Measurements from ENCODE around the gene NGLY1.

The NGLY1 gene, protein sequence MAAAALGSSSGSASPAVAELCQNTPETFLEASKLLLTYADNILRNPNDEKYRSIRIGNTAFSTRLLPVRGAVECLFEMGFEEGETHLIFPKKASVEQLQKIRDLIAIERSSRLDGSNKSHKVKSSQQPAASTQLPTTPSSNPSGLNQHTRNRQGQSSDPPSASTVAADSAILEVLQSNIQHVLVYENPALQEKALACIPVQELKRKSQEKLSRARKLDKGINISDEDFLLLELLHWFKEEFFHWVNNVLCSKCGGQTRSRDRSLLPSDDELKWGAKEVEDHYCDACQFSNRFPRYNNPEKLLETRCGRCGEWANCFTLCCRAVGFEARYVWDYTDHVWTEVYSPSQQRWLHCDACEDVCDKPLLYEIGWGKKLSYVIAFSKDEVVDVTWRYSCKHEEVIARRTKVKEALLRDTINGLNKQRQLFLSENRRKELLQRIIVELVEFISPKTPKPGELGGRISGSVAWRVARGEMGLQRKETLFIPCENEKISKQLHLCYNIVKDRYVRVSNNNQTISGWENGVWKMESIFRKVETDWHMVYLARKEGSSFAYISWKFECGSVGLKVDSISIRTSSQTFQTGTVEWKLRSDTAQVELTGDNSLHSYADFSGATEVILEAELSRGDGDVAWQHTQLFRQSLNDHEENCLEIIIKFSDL

GRCh38 chr3:25782938-25783660, at the start of gene NGLY1:
Gene NGLY1, minus strand, starts transcription at chr3:25783443. Its CDS starts 53 bp downstream, at chr3:25783390.
- DNase-seq (ENCODE audit: low read depth in 1 of 2, low spot score in 1 of 2) = peak; percentile 76 to 80

GRCh38 chr3:25831578-25831977, 48.3 kb upstream of the NGLY1 start:
- no peak for DNase-seq (ENCODE audit: low read depth in 1 of 2, low spot score in 1 of 2)

DNA sequence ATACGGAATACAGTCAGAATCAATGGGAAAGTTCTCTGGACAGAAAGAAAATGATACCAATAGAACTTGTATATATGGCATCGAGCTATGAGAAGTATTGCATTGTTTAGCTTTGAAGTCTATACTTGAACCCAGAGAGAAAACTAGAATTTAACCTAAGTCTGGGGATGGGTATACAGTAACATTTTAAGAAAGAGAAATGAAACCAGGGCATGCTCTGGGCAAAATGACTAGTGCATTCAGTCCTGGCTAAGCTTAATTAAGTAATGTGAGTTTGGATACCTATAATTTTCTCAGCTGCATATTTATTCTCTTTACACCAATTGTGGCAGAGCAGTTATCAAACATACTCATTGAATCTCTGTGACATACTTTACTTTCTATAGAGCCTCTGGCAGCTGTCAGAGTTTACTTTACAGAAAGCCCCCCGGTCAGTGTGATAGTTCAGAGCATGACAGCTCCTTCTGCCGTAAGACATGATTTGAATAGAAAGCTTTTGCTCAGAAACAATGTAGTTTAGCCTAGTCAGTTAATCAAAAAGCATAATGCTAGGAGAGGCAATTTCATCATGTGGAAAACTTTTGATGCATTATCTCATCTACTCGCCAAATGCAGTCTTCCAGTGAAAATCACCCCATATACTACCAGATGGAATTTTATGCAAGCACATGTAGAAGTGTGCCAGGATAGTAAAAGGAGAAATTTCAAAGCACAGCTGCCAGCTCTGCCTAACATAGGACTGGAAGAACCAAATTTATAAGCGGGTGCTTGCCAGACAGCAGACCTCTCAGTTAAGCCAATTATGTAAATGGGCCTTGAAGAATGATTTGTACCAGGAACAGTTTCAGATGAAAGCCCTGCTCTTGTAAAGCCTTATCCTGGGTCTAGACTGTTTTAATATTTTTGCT, 47.4 kb upstream of the NGLY1 start:
- DNase-seq (ENCODE audit: low read depth in 1 of 2, low spot score in 1 of 2) = no peak

GRCh38 chr3:25826510-25826909, 43.3 kb upstream of the NGLY1 start:
- DNase-seq (ENCODE audit: low read depth in 1 of 2, low spot score in 1 of 2) = no peak

GRCh38 chr3:25823314-25823713, 40.1 kb upstream of the NGLY1 start:
- DNase-seq (ENCODE audit: low read depth in 1 of 2, low spot score in 1 of 2) = no peak

- no peak for DNase-seq (ENCODE audit: low read depth in 1 of 2, low spot score in 1 of 2)
Measured at GRCh38 chr3:25821746-25822573, 38.7 kb upstream of the NGLY1 start.

DNA sequence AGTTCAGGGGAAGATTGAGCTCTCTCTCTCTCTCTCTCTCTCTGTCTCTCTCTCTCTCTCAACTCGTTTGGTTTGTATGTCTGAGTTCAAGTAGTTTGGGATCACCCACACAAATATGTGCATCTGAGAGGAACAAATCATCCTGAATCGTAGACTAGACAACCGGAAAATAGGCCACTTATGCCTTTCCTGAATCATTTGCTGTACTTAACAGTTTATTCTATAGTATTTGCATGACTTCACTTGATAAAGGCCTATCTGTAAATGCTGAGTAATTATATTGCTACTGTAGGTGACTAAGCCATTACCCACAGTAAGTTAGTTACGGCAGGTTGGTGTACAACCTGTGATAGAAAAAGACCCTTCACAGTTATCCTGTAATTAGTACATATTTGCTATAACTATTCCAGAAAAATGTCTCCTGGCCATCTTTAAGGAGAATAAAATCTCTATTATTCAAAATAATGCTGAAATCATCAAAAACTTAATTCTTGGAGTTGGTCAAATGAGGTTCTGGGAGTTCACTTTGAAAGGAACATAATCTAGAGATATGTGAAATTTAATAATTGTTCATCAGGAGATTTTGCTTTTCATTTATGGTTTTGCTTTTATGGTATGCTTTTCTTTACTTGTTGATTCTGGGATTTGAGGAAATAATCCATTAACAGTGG, 37.7 kb upstream of the NGLY1 start:
- no peak for DNase-seq (ENCODE audit: low read depth in 1 of 2, low spot score in 1 of 2)

DNA sequence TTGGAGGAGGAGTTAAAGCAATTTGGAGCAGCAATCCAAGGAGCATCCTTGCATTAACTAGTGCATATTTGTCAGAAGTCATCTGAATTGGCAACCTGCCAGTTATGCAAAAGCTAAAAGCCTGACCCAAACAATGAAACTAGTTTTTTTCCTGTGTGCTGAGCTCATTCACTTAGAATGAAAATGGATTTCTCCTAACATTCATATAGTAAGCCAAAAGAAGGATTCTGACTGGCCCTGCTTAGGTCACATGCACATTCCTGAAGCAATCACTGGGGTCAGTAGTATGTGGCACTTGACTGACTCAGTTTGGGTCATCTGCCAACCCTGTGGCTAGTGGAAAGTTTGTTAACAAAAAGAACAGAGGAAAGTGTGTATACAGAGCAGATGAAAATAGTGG, 37.1 kb upstream of the NGLY1 start:
- no peak for DNase-seq (ENCODE audit: low read depth in 1 of 2, low spot score in 1 of 2)

- DNase-seq (ENCODE audit: low read depth in 1 of 2, low spot score in 1 of 2) = no peak
Measured at GRCh38 chr3:25818335-25818734, 35.1 kb upstream of the NGLY1 start.

GRCh38 chr3:25817638-25818037, 34.4 kb upstream of the NGLY1 start:
- no peak for DNase-seq (ENCODE audit: low read depth in 1 of 2, low spot score in 1 of 2)

DNA sequence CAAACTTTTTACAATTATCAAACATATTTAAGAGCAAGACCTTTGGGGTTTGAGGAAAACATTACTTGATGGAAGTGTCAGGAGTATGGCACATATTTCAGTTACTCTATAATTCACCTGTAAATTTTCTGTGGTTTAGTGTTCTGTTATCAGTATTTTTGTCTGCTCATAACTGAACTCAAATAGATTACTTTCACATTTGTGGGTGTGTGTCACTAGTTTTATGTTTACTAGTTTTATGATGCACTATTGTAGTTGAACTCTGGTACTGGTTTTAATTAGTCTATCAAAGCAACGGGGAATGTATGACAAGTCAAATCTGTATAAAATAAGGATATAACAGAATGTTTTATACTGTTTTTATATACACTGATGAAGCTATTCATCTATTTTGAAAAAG, 33.9 kb upstream of the NGLY1 start:
- no peak for DNase-seq (ENCODE audit: low read depth in 1 of 2, low spot score in 1 of 2)

DNA sequence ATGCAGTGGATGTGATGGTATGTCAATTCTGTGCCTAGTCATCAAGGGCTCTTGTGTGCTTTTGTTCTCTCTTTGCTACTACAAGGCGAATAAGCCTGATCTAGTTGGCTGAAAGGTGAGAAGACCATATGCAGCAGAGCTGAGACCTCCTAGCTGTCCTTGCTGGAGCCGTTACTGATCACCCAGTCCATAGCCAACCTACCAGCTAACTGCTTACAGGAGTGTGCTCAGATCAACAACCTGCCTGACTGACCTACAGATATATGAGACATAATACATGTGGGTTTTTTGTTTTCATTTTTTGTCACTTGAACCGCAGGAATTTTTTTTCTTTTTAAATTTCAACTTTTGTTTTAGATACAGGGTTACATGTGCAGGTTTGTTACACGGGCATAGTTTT, 29.4 kb upstream of the NGLY1 start:
- DNase-seq (ENCODE audit: low read depth in 1 of 2, low spot score in 1 of 2) = no peak

GRCh38 chr3:25804676-25805075, 21.4 kb upstream of the NGLY1 start:
- DNase-seq (ENCODE audit: low read depth in 1 of 2, low spot score in 1 of 2) = no peak

DNA sequence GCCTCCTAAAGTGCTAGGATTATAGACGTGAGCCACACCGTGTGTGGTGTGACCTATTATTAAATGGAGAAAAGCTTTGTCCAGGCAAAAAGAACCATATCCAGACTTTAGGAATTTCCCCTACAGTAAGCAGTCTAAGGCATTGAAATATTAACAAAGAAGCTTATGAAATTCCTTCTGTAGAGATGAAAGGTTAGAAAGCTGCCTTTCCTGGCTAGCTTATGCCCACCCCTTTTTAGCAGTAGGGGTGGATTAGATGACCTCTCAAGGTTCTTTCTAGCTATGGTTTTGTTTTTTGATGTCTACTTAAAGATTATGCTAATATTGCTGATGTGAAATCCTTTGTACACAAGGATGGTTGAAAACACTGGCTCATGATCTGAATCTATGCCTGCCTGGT, 20.6 kb upstream of the NGLY1 start:
- no peak for DNase-seq (ENCODE audit: low read depth in 1 of 2, low spot score in 1 of 2)

GRCh38 chr3:25801786-25802185, 18.5 kb upstream of the NGLY1 start:
- no peak for DNase-seq (ENCODE audit: low read depth in 1 of 2, low spot score in 1 of 2)

- DNase-seq (ENCODE audit: low read depth in 1 of 2, low spot score in 1 of 2) = peak; percentile 75 to 82
Measured at GRCh38 chr3:25789596-25790556, 6.6 kb upstream of the NGLY1 start, which contains the start of gene OXSM. Gene OXSM, plus strand, starts transcription at chr3:25790090. Its CDS starts 931 bp downstream, at chr3:25791021.

DNA sequence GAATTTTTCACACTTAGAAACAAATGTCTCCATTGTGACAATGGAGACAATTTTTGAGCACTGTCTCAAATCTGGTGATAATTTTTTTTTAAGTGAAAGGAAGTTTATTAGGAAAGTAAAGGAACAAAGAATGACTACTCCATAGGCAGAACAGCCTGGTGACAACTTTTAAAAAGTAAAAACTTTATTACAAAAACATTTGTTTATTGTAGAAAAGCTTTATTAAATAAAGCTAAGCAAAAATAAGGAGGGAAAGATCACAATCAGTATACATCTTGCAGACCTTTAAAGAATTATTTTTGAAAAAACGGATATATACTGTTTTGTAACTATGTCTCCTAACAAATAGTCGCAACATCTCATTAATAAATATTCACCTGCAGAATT, 6.0 kb upstream of the NGLY1 start:
- no peak for DNase-seq (ENCODE audit: low read depth in 1 of 2, low spot score in 1 of 2)

DNA sequence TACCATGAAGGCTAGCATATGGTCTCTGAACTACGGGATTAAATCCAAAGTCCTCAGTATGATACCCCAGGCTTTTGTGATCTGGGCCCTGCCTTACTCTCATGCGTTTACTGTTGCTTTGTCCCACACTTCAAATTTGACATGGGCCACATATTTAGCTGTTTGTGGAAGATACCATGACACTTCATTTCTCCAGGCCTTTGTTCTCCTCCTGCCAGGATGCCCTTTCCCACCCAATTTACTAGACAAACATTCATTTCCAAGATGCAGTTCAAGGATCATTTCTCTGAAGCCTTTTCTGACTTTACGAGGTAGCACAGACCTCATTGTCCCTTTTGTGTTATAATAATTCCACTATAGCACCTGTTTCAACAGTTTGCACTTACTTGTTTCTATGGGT, 4.4 kb upstream of the NGLY1 start:
- DNase-seq (ENCODE audit: low read depth in 1 of 2, low spot score in 1 of 2) = no peak

Data from stimulated activated CD4-positive, alpha-beta T cell treated with anti-CD3 and anti-CD28 coated beads, Interleukin-15, amount 100 ng/mL, for 1 hour (primary cell).